SU-DHL-6 (cell line): Measurements from ENCODE around the gene PSMD3.

Source experiments
- H2AFZ ChIP-seq: fragments of 200-600 bp; sonication (generic); 2 replicates; pipeline ENCODE4 v1.6.1; 2014; ENCODE audit warnings: low read depth, mild to moderate bottlenecking, moderate library complexity, mixed read lengths, antibody characterized with exemption, low read length; ENCODE audit not compliant: severe bottlenecking
- H3F3A ChIP-seq: fragments of 200-600 bp; shearing (Covaris generic); 2 replicates; pipeline ENCODE4 v1.6.0; 2016; ENCODE audit warnings: antibody characterized with exemption, mild to moderate bottlenecking; ENCODE audit not compliant: insufficient read depth
- H3K27ac ChIP-seq: fragments of 200-600 bp; sonication (generic); 2 replicates; pipeline ENCODE4 v1.5.1; 2016; ENCODE audit warnings: low read depth, mild to moderate bottlenecking, low read length, moderate library complexity, mixed read lengths
- H3K27me3 ChIP-seq: fragments of 200-600 bp; sonication (generic), shearing (Covaris generic); 2 replicates; pipeline ENCODE4 v1.6.0; 2014; ENCODE audit warnings: mild to moderate bottlenecking, low read length
- H3K36me3 ChIP-seq: fragments of 200-600 bp; sonication (generic); 2 replicates; pipeline ENCODE4 v1.6.1; 2014; ENCODE audit warnings: mild to moderate bottlenecking, low read length, mixed read lengths
- H3K4me2 ChIP-seq: fragments of 300-600, 200-600 bp; shearing (Covaris generic), sonication (generic); 2 replicates; pipeline ENCODE4 v1.6.0; 2014; ENCODE audit warnings: low read length, low read depth, mild to moderate bottlenecking; ENCODE audit not compliant: poor library complexity, severe bottlenecking
- H3K4me3 ChIP-seq: fragments of 200-600 bp; sonication (generic); 2 replicates; pipeline ENCODE4 v1.5.1; 2014; ENCODE audit warnings: antibody characterized with exemption, low read length, mild to moderate bottlenecking, mixed read lengths; ENCODE audit not compliant: insufficient read depth, poor library complexity, severe bottlenecking
- H3K79me2 ChIP-seq: fragments of 200-600 bp; sonication (generic); 2 replicates; pipeline ENCODE4 v1.6.1; 2014; ENCODE audit warnings: mild to moderate bottlenecking, low read length, moderate library complexity; ENCODE audit not compliant: insufficient read depth
- H3K9ac ChIP-seq: fragments of 200-600 bp; sonication (generic); 2 replicates; pipeline ENCODE4 v1.7.0; 2014; ENCODE audit warnings: mild to moderate bottlenecking, low read length
- H3K9me2 ChIP-seq: fragments of 200-600 bp; sonication (generic); replicated peaks from 2 replicates; pipeline ENCODE4 v1.6.1; 2014; ENCODE audit warnings: low read length; ENCODE audit not compliant: insufficient read depth
- H3K9me3 ChIP-seq: fragments of 200-600 bp; sonication (generic); 2 replicates; pipeline ENCODE4 v1.6.1; 2014; ENCODE audit warnings: low read length, mixed read lengths; ENCODE audit not compliant: insufficient read depth
- H4K20me1 ChIP-seq: fragments of 200-600 bp; sonication (generic); 2 replicates; pipeline ENCODE4 v1.6.1; 2014; ENCODE audit warnings: low read depth, mild to moderate bottlenecking, antibody characterized with exemption, low read length, moderate library complexity, mixed read lengths
- CTCF ChIP-seq: fragments of 200-600 bp; sonication (generic); IDR thresholded peaks from one replicate; pipeline ENCODE4 v1.5.1; 2017; ENCODE audit warnings: antibody characterized with exemption, mild to moderate bottlenecking, low read length, moderate library complexity; ENCODE audit not compliant: insufficient read depth, poor library complexity, severe bottlenecking
- EZH2phosphoT487 ChIP-seq: fragments of 200-600 bp; sonication (generic), shearing (Covaris generic); conservative IDR thresholded peaks from 2 replicates; pipeline ENCODE4 v1.6.1; 2018; ENCODE audit warnings: mild to moderate bottlenecking, antibody characterized with exemption, low read length, moderate library complexity, mixed read lengths

Gene PSMD3

GRCh38 chr17:40017422-40018080, 36.9 kb downstream of the PSMD3 start:
- Histone ChIP-seq H3K27ac (no peak overlapping the region), H3K4me2 (no peak overlapping the region)

DNA sequence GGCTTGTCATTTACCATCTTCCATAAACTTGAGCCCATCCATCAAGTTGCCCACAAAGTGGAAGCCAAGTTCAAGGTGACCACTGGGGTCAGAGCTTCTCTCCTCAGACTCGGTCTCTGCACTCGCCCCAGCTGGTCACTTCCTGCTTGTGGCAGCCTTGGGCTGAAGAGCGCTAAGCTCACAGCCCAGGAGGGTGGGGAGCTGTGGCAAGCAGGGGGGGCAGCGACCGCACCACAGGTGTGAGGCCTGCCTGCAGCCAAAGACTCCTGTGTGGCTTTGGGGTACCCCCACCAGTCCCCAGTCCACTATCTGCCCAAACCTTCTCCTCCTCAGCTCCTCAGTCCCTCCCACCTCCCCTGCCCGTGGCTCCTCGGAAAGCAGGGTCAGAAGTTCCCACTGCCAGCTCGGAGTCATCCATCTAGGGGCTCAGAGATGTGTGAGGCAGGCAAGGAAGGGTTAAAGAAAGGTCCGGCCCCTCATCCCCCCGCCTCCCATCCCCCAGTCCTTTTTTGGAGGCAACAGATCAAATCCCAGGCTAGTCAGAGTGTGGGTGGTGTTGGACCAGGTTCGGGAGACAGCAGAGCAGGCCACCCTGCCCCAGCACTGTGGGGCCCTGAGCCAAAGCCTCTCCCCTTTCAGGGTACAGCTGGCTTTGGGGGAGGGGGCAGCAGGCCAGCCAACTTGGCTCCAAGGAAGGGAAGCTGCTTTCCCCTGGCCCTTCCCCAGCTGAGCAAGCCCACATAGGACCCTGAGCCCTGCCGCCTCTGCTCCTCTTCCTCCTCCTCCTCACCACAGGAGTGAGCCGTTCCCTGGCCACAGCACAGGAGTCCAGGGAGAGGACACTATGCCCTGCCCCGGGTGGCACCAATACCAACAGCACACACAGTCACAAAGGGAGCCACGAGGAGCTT, 37.9 kb downstream of the PSMD3 start:
- H3K4me3 ChIP-seq, result no peak overlapping the region
- no peaks in the 10 kb centered on the region for H3K36me3 ChIP-seq
- no peaks in the 10 kb centered on the region for H3K27me3 ChIP-seq
- H4K20me1 ChIP-seq, result no peaks in the 10 kb centered on the region
- H3F3A ChIP-seq, result no peaks in the 10 kb centered on the region
- H3K9me2 ChIP-seq, result no peaks in the 10 kb centered on the region
- no peak overlapping the region for H3K27ac ChIP-seq
- TF ChIP-seq CTCF, result no peak
- no peak for TF ChIP-seq EZH2phosphoT487
- H3K9ac ChIP-seq, result no peak overlapping the region
- no peaks in the 10 kb centered on the region for H3K9me3 ChIP-seq
- H3K4me2 ChIP-seq, result no peak overlapping the region
- no peak overlapping the region for H2AFZ ChIP-seq
- no peaks in the 10 kb centered on the region for H3K79me2 ChIP-seq

More at GRCh38 chr17:40017422-40018080, 36.9 kb downstream of the PSMD3 start:
- H4K20me1 ChIP-seq, result no peaks in the 10 kb centered on the region
- no peak overlapping the region for H2AFZ ChIP-seq
- no peaks in the 10 kb centered on the region for H3K9me2 ChIP-seq
- H3K9me3 ChIP-seq, result no peaks in the 10 kb centered on the region
- H3K27me3 ChIP-seq, result no peaks in the 10 kb centered on the region
- TF ChIP-seq CTCF, result no peak
- TF ChIP-seq EZH2phosphoT487, result no peak
- no peak overlapping the region for H3K9ac ChIP-seq
- H3F3A ChIP-seq, result no peaks in the 10 kb centered on the region
- H3K36me3 ChIP-seq, result no peaks in the 10 kb centered on the region
- H3K4me3 ChIP-seq, result no peak overlapping the region
- H3K79me2 ChIP-seq, result no peaks in the 10 kb centered on the region

DNA sequence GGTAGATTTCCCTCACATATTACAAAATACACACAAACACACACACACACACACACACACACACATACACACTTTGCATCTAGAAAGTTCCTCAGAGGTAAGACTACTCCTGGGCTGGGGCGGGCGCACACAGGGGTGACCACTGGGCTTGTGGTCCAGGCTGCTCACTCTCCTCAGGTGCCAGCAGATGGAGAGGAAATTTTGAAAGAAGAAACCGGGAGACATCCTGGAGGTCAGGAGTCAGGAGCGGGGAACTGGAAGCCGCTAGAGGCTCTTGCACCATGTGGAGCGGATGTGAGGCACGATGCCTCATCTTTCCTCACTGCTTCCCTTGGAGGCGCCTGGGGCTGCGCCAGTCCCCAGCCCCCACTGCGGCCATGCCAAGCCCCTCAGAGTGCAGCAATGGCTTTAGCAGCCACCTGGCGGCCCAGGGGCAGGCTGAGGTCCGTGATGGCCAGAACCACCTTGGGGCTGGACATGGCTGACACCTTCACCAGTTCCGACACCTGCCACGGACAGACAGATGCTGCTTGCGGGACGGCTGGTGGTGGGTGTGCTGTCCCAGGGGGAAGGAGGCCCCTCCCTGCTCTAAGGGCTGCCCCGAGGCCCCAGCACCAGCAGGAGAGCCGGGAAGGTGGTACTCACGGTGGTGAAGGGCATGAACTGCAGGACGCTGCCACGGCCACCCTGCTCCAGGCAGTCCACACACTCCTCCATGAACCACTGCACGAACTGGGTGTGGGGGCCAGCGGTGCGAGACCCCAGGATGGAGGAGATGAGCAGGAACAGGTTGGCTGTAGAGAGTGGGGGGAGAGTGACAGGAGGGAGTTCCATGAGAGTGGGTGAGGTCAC, 38.8 kb downstream of the PSMD3 start:
- Histone ChIP-seq H3K4me3 (no peak overlapping the region), H3K9me2 (no peaks in the 10 kb centered on the region), H3K79me2 (no peaks in the 10 kb centered on the region), H3K27ac (no peak overlapping the region), H3K9me3 (no peaks in the 10 kb centered on the region), H3K36me3 (no peaks in the 10 kb centered on the region), H3K9ac (no peak overlapping the region), H2AFZ (no peak overlapping the region), H3K4me2 (no peak overlapping the region), H4K20me1 (no peaks in the 10 kb centered on the region), H3F3A (no peaks in the 10 kb centered on the region), H3K27me3 (no peaks in the 10 kb centered on the region)
- TF ChIP-seq CTCF (no peak), EZH2phosphoT487 (no peak)
